Nephron (organoid): ENCODE results near the gene MYO18B.

Source experiments
- H3K27ac Mint-ChIP-seq, 3 experiments: 2 replicates each; pipeline ENCODE4 v1.8.0; 2020; ENCODE audit warnings: mixed read lengths in 3 of 3, mild to moderate bottlenecking in 2 of 3, moderate library complexity in 1 of 3
- H3K27me3 Mint-ChIP-seq: 2 replicates; pipeline ENCODE4 v1.8.0; 2021; ENCODE audit warnings: low read depth, mild to moderate bottlenecking, moderate library complexity, mixed read lengths
- H3K36me3 Mint-ChIP-seq: 2 replicates; pipeline ENCODE4 v1.8.0; 2020; ENCODE audit warnings: low read depth, mixed read lengths
- H3K4me1 Mint-ChIP-seq: 2 replicates; pipeline ENCODE4 v1.8.0; 2020; ENCODE audit warnings: mixed read lengths
- H3K4me3 Mint-ChIP-seq, 3 experiments: 2 replicates each; pipeline ENCODE4 v1.8.0; 2020; ENCODE audit warnings: mild to moderate bottlenecking in 3 of 3, mixed read lengths in 3 of 3, moderate library complexity in 2 of 3
- H3K9me3 Mint-ChIP-seq: 2 replicates; pipeline ENCODE4 v1.8.0; 2020; ENCODE audit warnings: mixed read lengths
- TF ChIP-seq, protein P1 (sequence below), 3 experiments: fragments of 200-600 bp; sonication (generic); IDR thresholded peaks; one replicate each; pipeline ENCODE4 v1.5.0; 2021; ENCODE audit warnings: antibody characterized with exemption in 3 of 3; ENCODE audit not compliant: unreplicated experiment in 3 of 3

Gene MYO18B

DNA sequence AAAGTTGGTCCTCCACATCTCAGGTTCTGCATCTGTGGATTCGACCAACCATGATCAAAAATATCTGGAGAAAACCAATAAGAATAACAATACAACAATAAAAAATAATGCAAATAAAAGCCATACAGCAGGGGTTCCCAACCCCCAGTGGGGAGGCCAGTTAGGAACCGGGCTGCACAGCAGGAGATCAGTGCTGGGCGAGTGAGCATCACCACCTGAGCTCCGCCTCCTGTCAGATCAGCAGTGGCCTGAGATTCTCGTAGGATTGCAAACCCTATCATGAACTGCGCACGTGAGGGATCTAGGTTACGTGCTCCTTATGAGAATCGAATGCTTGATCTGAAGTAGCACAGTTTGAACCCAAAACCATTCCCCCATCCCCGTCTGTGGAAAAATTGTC lies 25.4 kb upstream of the MYO18B start:
- no peaks in the 10 kb centered on the region for H3K9me3 Mint-ChIP-seq
- TF ChIP-seq, protein P1, sequence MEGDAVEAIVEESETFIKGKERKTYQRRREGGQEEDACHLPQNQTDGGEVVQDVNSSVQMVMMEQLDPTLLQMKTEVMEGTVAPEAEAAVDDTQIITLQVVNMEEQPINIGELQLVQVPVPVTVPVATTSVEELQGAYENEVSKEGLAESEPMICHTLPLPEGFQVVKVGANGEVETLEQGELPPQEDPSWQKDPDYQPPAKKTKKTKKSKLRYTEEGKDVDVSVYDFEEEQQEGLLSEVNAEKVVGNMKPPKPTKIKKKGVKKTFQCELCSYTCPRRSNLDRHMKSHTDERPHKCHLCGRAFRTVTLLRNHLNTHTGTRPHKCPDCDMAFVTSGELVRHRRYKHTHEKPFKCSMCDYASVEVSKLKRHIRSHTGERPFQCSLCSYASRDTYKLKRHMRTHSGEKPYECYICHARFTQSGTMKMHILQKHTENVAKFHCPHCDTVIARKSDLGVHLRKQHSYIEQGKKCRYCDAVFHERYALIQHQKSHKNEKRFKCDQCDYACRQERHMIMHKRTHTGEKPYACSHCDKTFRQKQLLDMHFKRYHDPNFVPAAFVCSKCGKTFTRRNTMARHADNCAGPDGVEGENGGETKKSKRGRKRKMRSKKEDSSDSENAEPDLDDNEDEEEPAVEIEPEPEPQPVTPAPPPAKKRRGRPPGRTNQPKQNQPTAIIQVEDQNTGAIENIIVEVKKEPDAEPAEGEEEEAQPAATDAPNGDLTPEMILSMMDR (IDR thresholded peaks at IDR 0.05; ENCODE audit: unreplicated experiment in 3 of 3), result no peak

GRCh38 chr22:25718135-25718840 lies 23.7 kb upstream of the MYO18B start:
- Mint-ChIP-seq H3K9me3 (no peaks in the 10 kb centered on the region), H3K27me3 (peaks cover 7% of the 10 kb centered on the region), H3K27ac (peak overlapping the region in 1 of 3 experiments; percentile 41), H3K36me3 (peaks cover 12% of the 10 kb centered on the region), H3K4me3 (no peak overlapping the region), H3K4me1 (peaks cover 27% of the 10 kb centered on the region)
- TF ChIP-seq, protein P1 (IDR thresholded peaks at IDR 0.05; ENCODE audit: unreplicated experiment in 3 of 3), result no peak

More for the DNA sequence above, 25.4 kb upstream of the MYO18B start:
- Mint-ChIP-seq H3K27ac (no peak overlapping the region), H3K36me3 (peaks cover 11% of the 10 kb centered on the region), H3K27me3 (peaks cover 4% of the 10 kb centered on the region), H3K4me3 (no peak overlapping the region), H3K4me1 (peaks cover 32% of the 10 kb centered on the region)

DNA sequence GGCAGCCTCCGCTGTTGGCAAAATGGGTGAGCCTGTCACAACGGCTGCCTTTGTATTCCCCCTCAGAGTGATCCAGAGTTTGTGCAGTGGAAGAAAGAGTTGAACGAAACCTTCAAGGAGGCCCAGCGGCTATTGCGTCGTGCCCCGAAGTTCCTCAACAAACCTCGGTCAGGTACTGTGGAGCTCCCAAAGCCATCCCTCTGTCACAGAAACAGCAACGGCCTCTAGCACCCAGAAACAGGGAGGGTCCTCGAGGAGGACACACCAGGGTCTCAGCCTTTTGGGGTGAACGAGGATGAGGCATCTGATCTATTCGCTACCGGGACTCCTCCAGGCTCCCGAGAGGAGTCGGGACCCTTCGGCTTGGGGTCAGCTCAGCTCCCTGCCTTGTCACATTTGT lies 19.8 kb upstream of the MYO18B start:
- TF ChIP-seq, protein P1 (IDR thresholded peaks at IDR 0.05; ENCODE audit: unreplicated experiment in 3 of 3), result no peak
- H3K27me3 Mint-ChIP-seq, result peaks cover 3% of the 10 kb centered on the region
- H3K4me1 Mint-ChIP-seq, result peaks cover 10% of the 10 kb centered on the region
- H3K9me3 Mint-ChIP-seq, result no peaks in the 10 kb centered on the region
- H3K4me3 Mint-ChIP-seq, result no peak overlapping the region
- H3K36me3 Mint-ChIP-seq, result peaks cover 9% of the 10 kb centered on the region
- H3K27ac Mint-ChIP-seq, result no peak overlapping the region

GRCh38 chr22:25722626-25723025 lies 19.4 kb upstream of the MYO18B start:
- H3K27ac Mint-ChIP-seq, result no peak overlapping the region

DNA sequence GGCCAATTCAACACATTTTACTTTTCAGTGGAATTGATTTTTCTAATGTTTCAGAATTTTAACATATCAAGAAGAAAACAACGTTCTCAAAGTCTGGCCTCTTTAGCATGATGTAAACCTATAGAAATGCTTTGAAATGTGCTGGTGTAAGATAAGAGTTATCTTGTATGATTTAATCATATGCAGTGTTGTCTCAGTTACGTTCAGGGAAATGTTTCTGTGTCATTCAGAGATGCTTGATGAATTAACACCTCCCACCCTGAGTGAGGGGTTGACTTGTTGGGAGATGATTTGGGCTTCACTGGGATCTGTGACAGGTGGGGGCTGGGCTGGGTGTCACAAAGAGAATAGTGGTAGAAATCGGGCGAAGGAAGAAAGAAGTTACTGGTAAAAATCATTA lies 15.7 kb upstream of the MYO18B start:
- Mint-ChIP-seq H3K27ac (peak overlapping the region in 1 of 3 experiments; percentile 29), H3K9me3 (no peaks in the 10 kb centered on the region), H3K36me3 (peaks cover 5% of the 10 kb centered on the region), H3K4me3 (no peak overlapping the region), H3K4me1 (no peaks in the 10 kb centered on the region), H3K27me3 (peaks cover 3% of the 10 kb centered on the region)
- TF ChIP-seq, protein P1 (IDR thresholded peaks at IDR 0.05; ENCODE audit: unreplicated experiment in 3 of 3), result no peak

More at GRCh38 chr22:25722626-25723025, 19.4 kb upstream of the MYO18B start:
- no peaks in the 10 kb centered on the region for H3K9me3 Mint-ChIP-seq
- H3K27me3 Mint-ChIP-seq, result peaks cover 3% of the 10 kb centered on the region
- H3K4me3 Mint-ChIP-seq, result no peak overlapping the region
- peaks cover 10% of the 10 kb centered on the region for H3K4me1 Mint-ChIP-seq
- TF ChIP-seq, protein P1 (IDR thresholded peaks at IDR 0.05; ENCODE audit: unreplicated experiment in 3 of 3), result no peak
- peaks cover 9% of the 10 kb centered on the region for H3K36me3 Mint-ChIP-seq

DNA sequence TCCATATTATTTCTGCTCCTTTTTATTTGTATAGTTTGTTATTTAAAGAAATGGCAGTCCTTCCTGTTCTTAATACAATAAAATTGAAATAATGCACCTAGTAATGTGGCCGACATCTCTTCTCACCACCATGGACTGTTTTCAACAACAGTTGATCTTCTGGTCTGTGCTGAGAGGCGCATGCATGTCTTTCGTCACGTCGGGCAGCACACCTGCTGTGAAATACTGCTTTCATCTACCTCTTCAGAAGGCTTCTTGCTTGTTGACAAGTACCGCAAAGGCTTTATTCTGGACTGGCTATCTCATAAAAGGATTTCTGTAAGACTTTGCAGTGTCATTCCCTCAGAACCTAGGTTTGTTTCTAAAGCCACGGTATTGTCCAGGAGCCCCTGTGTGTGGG lies 13.9 kb upstream of the MYO18B start:
- H3K36me3 Mint-ChIP-seq, result peaks cover 5% of the 10 kb centered on the region
- H3K27me3 Mint-ChIP-seq, result no peaks in the 10 kb centered on the region
- TF ChIP-seq, protein P1 (IDR thresholded peaks at IDR 0.05; ENCODE audit: unreplicated experiment in 3 of 3), result no peak
- no peaks in the 10 kb centered on the region for H3K9me3 Mint-ChIP-seq
- no peaks in the 10 kb centered on the region for H3K4me1 Mint-ChIP-seq
- no peak overlapping the region for H3K4me3 Mint-ChIP-seq
- H3K27ac Mint-ChIP-seq, result no peak overlapping the region
